Testis (tissue), 2 donors: ENCODE data around the gene KLHL40.

Source experiments
- POLR2A ChIP-seq: fragments of 450-650 bp; IDR thresholded peaks from one replicate; pipeline ENCODE4 v1.6.1; 2017; ENCODE audit warnings: antibody characterized with exemption, mild to moderate bottlenecking, moderate library complexity
- TF ChIP-seq, protein P1 (sequence below), 3 experiments: fragments of 450-650 bp in 2 of 3; fragments of 200-600 bp in 1 of 3; sonication (generic) in 1 of 3; IDR thresholded peaks; one replicate each; pipeline ENCODE4 v1.5.1; 2016 to 2019; ENCODE audit warnings: antibody characterized with exemption in 3 of 3, mild to moderate bottlenecking in 2 of 3, moderate library complexity in 1 of 3

DNA sequence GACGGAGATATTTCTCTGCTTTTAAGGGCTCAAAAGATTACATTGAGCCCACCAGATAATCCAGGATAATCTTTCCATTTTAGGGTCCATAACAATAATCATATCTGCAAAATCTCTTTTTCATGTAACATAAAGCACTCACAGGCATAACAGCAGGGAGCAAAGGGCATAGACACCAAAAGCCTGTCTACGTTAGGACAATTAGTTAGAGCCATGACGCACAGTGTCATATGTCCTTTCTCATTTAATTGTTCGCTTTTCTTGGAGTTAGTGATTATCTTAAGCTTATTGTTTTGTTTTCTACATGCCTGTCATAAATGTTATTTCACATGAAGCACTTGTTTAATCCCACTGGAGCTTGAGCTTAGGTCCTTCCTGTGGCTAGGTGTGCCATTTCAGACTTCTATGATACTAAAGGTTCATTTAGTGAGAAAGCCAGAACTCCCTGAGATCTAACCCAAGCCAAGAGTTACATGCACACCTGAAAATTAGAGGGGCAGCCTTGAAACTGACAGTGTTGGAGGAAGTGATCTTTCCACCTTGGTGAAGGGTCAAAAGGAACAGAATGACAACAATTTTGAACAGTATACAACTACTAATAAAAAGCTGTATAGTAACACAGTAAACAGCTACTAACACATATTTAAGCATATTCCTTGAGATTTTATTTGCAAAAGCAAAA, 29.0 kb downstream of the KLHL40 start:
- TF ChIP-seq, protein P1, sequence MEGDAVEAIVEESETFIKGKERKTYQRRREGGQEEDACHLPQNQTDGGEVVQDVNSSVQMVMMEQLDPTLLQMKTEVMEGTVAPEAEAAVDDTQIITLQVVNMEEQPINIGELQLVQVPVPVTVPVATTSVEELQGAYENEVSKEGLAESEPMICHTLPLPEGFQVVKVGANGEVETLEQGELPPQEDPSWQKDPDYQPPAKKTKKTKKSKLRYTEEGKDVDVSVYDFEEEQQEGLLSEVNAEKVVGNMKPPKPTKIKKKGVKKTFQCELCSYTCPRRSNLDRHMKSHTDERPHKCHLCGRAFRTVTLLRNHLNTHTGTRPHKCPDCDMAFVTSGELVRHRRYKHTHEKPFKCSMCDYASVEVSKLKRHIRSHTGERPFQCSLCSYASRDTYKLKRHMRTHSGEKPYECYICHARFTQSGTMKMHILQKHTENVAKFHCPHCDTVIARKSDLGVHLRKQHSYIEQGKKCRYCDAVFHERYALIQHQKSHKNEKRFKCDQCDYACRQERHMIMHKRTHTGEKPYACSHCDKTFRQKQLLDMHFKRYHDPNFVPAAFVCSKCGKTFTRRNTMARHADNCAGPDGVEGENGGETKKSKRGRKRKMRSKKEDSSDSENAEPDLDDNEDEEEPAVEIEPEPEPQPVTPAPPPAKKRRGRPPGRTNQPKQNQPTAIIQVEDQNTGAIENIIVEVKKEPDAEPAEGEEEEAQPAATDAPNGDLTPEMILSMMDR (IDR thresholded peaks at IDR 0.05) = no peak
- TF ChIP-seq POLR2A = no peak
